ENCODE measurements around the gene RRN3.

DNA sequence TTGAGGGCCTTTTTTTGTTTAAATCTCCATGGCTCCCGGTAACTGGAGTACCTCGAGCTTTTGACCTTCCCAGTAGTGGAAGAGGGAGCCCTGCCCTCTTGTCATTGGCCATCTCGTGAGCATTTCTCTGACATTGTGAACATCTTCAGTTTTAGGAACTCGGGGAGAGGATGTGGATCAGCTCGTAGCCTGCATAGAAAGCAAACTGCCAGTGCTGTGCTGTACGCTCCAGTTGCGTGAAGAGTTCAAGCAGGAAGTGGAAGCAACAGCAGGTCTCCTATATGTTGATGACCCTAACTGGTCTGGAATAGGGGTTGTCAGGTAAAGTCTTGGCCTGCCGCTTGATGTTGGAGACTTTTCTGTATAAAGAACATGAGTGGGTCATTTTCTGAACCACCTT, 62.5 kb downstream of the RRN3 start:
- TF ChIP-seq CTCF (IDR thresholded peaks at IDR 0.05), result no peak
- TF ChIP-seq POLR2A (IDR thresholded peaks at IDR 0.05), result no peak

Data from ovary (tissue), 3 donors.